Measurements from ENCODE around the gene PASK. TPM values are rescaled to one million over a fixed set of nuclear protein-coding genes. Genes with fewer than 3 reads are reported as not detected.

Gene PASK
- total and polyA plus RNA-seq, 2 experiments from 2014 or later = 7.0 to 11.9 TPM

DNA sequence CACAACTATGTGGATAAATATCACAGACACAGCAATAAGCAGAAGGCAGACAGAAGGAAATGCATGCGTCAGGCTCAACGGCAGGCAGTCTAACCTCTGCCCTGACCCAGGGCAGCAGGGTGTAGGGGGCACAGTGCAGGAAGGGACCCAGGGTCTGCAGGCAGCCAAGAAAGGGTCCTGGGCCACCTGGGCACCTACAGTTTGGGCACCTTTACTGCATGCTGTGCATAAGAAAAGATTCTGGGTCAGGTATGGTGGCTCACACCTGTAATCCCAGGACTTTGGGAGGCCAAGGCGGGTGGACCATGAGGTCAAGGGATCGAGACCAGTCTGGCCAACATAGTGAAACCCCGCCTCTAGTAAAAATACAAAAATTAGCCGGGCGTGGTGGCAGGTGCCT, 17.7 kb downstream of the PASK start:
- TF ChIP-seq, protein P1, sequence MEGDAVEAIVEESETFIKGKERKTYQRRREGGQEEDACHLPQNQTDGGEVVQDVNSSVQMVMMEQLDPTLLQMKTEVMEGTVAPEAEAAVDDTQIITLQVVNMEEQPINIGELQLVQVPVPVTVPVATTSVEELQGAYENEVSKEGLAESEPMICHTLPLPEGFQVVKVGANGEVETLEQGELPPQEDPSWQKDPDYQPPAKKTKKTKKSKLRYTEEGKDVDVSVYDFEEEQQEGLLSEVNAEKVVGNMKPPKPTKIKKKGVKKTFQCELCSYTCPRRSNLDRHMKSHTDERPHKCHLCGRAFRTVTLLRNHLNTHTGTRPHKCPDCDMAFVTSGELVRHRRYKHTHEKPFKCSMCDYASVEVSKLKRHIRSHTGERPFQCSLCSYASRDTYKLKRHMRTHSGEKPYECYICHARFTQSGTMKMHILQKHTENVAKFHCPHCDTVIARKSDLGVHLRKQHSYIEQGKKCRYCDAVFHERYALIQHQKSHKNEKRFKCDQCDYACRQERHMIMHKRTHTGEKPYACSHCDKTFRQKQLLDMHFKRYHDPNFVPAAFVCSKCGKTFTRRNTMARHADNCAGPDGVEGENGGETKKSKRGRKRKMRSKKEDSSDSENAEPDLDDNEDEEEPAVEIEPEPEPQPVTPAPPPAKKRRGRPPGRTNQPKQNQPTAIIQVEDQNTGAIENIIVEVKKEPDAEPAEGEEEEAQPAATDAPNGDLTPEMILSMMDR (IDR thresholded peaks at IDR 0.05; ENCODE audit: low read depth, low read length) = no peak
- no peaks in the 10 kb centered on the region for H3K9me3 ChIP-seq (ENCODE audit: low read depth)
- no peak for DNase-seq (ENCODE audit: low read depth in 1 of 2, low spot score in 1 of 2)
- no peak overlapping the region for H3K27ac ChIP-seq
- no peaks in the 10 kb centered on the region for H3K27me3 ChIP-seq
- no peaks in the 10 kb centered on the region for H3K36me3 ChIP-seq
- H3K4me3 ChIP-seq = no peak overlapping the region
- no peaks in the 10 kb centered on the region for H3K4me1 ChIP-seq (ENCODE audit: low read depth)

DNA sequence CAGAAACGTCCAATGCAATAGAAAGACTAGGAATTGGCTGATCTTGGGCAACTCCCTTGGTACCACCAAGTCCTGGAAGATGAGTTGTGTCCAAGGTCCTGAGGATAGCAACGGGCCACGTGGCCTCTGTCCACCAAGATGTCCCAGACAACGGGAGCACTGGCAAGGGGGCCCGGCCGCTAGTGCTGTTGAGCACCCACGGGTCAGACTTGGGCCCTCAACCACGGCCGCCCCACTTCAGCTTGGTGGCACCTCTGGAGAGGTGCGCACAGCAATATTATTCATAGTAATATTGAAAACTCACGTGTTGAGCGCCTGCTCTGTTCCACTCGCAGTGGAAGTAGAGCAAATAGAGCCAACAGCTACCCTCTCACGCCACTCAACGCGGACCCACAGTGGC, 19.0 kb downstream of the PASK start:
- DNase-seq (ENCODE audit: low read depth in 1 of 2, low spot score in 1 of 2) = no peak
- Histone ChIP-seq H3K27me3 (no peaks in the 10 kb centered on the region), H3K4me1 (ENCODE audit: low read depth) (no peaks in the 10 kb centered on the region), H3K27ac (no peak overlapping the region), H3K36me3 (no peaks in the 10 kb centered on the region), H3K4me3 (no peak overlapping the region), H3K9me3 (ENCODE audit: low read depth) (no peaks in the 10 kb centered on the region)
- TF ChIP-seq, protein P1 (IDR thresholded peaks at IDR 0.05; ENCODE audit: low read depth, low read length) = no peak

DNA sequence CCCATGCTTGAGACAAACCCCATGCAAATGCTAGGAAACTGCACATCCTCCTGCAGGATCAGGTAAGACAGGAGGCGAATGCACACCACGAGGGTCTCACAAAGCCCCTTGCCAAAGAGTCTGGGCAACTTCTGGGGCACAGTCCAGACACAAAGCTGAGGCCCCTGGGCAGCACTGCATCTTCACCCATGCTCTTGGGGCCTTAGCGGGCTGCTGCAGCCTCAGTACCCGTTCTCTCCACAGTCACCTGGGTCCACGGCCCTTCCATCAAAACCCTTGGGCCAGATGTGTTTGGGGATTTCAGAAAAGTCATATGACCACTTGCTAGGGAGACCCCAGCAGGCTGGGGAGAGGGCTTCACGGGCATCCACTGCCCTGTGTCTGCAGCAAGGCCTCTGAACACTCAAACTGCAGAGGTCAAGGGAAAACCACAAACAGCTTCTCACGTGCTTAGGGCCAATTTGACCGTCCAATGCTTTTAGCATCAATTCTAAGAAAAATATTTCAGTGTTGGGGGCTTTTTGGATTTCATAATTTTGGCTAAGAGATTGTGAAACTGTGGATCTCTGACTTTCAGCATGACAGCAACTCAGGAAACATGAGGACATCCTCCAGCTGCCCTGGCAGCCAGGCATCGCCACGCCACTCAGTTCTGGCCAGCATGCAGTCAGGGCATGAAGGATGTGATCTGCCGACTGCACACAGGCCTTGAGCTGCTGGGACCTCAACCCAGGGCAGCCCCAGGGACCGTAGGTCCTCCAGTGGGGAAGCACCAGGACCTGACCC, 20.0 kb downstream of the PASK start:
- Histone ChIP-seq H3K9me3 (ENCODE audit: low read depth) (no peaks in the 10 kb centered on the region), H3K27me3 (no peaks in the 10 kb centered on the region), H3K36me3 (no peaks in the 10 kb centered on the region), H3K27ac (no peak overlapping the region), H3K4me3 (no peak overlapping the region), H3K4me1 (ENCODE audit: low read depth) (no peaks in the 10 kb centered on the region)
- TF ChIP-seq, protein P1 (IDR thresholded peaks at IDR 0.05; ENCODE audit: low read depth, low read length) = no peak
- DNase-seq (ENCODE audit: low read depth in 1 of 2, low spot score in 1 of 2) = peak in 1 of 2 donors; percentile 8

DNA sequence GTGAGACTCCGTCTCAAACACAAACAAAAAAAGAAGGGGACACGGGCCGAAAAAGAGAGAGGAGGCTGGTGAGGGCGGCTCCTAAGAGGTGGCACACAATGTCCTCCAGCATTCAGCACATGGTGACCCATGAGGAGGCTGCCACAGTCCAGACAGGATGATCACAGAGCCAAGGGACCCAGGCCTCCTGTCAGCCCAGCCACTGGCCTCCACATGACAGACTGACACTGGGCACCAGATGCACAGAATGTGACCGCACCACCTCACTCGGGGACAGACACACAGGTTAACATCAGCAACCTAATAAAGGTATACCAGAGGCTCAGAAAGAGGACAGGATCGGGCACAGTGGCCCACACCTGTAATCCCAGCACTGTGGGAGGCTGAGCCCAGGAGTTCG, 21.0 kb downstream of the PASK start:
- no peaks in the 10 kb centered on the region for H3K36me3 ChIP-seq
- no peaks in the 10 kb centered on the region for H3K4me1 ChIP-seq (ENCODE audit: low read depth)
- no peak overlapping the region for H3K4me3 ChIP-seq
- H3K27me3 ChIP-seq = no peaks in the 10 kb centered on the region
- no peaks in the 10 kb centered on the region for H3K9me3 ChIP-seq (ENCODE audit: low read depth)
- no peak overlapping the region for H3K27ac ChIP-seq
- no peak for DNase-seq (ENCODE audit: low read depth in 1 of 2, low spot score in 1 of 2)
- TF ChIP-seq, protein P1 (IDR thresholded peaks at IDR 0.05; ENCODE audit: low read depth, low read length) = no peak

DNA sequence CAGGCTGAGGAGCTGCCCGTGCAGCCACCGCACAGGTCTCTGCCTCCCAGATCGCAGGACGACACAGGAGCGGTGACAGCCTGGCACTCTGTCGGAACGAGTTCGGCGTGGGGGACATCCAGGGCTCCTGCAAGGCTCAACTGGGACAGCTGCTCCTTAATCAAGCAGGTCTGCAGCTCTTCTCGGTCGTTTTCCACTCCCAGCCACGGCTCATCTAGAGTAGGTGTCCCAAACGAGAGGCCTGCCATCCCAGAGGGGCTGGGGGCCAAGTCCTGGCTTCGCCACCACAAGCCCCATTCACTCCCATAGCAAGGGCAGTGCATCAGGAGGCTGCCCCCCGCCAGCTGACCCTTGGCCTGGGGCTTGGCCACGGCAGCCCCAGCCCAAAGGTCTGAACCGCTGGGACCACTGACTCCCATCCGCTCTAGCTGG, 22.5 kb downstream of the PASK start:
- TF ChIP-seq, protein P1 (IDR thresholded peaks at IDR 0.05; ENCODE audit: low read depth, low read length) = no peak
- Histone ChIP-seq H3K27me3 (no peaks in the 10 kb centered on the region), H3K27ac (no peak overlapping the region), H3K36me3 (no peaks in the 10 kb centered on the region), H3K9me3 (ENCODE audit: low read depth) (no peaks in the 10 kb centered on the region), H3K4me1 (ENCODE audit: low read depth) (no peaks in the 10 kb centered on the region), H3K4me3 (no peak overlapping the region)
- DNase-seq (ENCODE audit: low read depth in 1 of 2, low spot score in 1 of 2) = no peak

Data from cardiac muscle cell (in vitro differentiated cells and primary cell).